T-helper 1 cell treated with Interleukin-12 subunit alpha and Interleukin-12 subunit beta and Interleukin-4 antibody, amounts not matched to agents 30 μg/mL and 1 μg/mL, for 36 hours (primary cell): Measurements from ENCODE around the gene NR4A1.
A peak's percentile ranks its signal among the peaks of the same experiment; 100 is the strongest.

Experiments used
- H3K27ac Mint-ChIP-seq: one replicate; pipeline ENCODE4 v1.8.0; 2021; ENCODE audit warnings: mild to moderate bottlenecking, mixed read lengths
- H3K27me3 Mint-ChIP-seq: one replicate; pipeline ENCODE4 v1.8.0; 2021; ENCODE audit warnings: low read depth, mixed read lengths
- H3K36me3 Mint-ChIP-seq: one replicate; pipeline ENCODE4 v1.8.0; 2021; ENCODE audit warnings: low read depth, mixed read lengths
- H3K4me1 Mint-ChIP-seq: one replicate; pipeline ENCODE4 v1.8.0; 2021; ENCODE audit warnings: low read depth, mixed read lengths
- H3K4me3 Mint-ChIP-seq: one replicate; pipeline ENCODE4 v1.8.0; 2021; ENCODE audit warnings: mild to moderate bottlenecking, moderate library complexity, mixed read lengths
- H3K9me3 Mint-ChIP-seq: one replicate; pipeline ENCODE4 v1.8.0; 2021; ENCODE audit warnings: mixed read lengths

Gene NR4A1

GRCh38 chr12:52027085-52027843 is 24.0 kb upstream of the NR4A1 start:
- Mint-ChIP-seq H3K9me3 (no peaks in the 10 kb centered on the region), H3K4me1 (peaks cover 26% of the 10 kb centered on the region), H3K4me3 (no peak overlapping the region), H3K27ac (no peak overlapping the region), H3K27me3 (peaks cover 5% of the 10 kb centered on the region), H3K36me3 (no peaks in the 10 kb centered on the region)

GRCh38 chr12:52029685-52030084 is 21.6 kb upstream of the NR4A1 start:
- no peaks in the 10 kb centered on the region for H3K9me3 Mint-ChIP-seq
- H3K36me3 Mint-ChIP-seq, result no peaks in the 10 kb centered on the region
- H3K4me1 Mint-ChIP-seq, result peaks cover 30% of the 10 kb centered on the region
- H3K4me3 Mint-ChIP-seq, result no peak overlapping the region
- H3K27me3 Mint-ChIP-seq, result peaks cover 18% of the 10 kb centered on the region
- no peak overlapping the region for H3K27ac Mint-ChIP-seq

- Mint-ChIP-seq H3K27me3 (peaks cover 36% of the 10 kb centered on the region), H3K4me3 (peak overlapping the region; percentile 65), H3K27ac (peak overlapping the region; percentile 62), H3K4me1 (peaks cover 21% of the 10 kb centered on the region), H3K9me3 (no peaks in the 10 kb centered on the region), H3K36me3 (no peaks in the 10 kb centered on the region)
Measured at GRCh38 chr12:52032446-52032803, 18.8 kb upstream of the NR4A1 start.

- Mint-ChIP-seq H3K9me3 (no peaks in the 10 kb centered on the region), H3K27me3 (peaks cover 36% of the 10 kb centered on the region), H3K4me1 (peaks cover 21% of the 10 kb centered on the region), H3K27ac (peak overlapping the region; percentile 62), H3K36me3 (no peaks in the 10 kb centered on the region), H3K4me3 (peak overlapping the region; percentile 66)
Measured at GRCh38 chr12:52032804-52033445, 18.3 kb upstream of the NR4A1 start.

GRCh38 chr12:52033446-52034140 is 17.6 kb upstream of the NR4A1 start:
- Mint-ChIP-seq H3K27me3 (peaks cover 41% of the 10 kb centered on the region), H3K9me3 (no peaks in the 10 kb centered on the region), H3K27ac (peak overlapping the region; percentile 38), H3K4me3 (peak overlapping the region; percentile 66), H3K36me3 (no peaks in the 10 kb centered on the region), H3K4me1 (peaks cover 25% of the 10 kb centered on the region)

GRCh38 chr12:52035190-52035589 is 16.1 kb upstream of the NR4A1 start:
- Mint-ChIP-seq H3K27ac (no peak overlapping the region), H3K4me1 (peaks cover 25% of the 10 kb centered on the region), H3K36me3 (no peaks in the 10 kb centered on the region), H3K9me3 (no peaks in the 10 kb centered on the region), H3K4me3 (no peak overlapping the region), H3K27me3 (peaks cover 49% of the 10 kb centered on the region)

GRCh38 chr12:52035926-52036325 is 15.3 kb upstream of the NR4A1 start:
- peaks cover 27% of the 10 kb centered on the region for H3K4me1 Mint-ChIP-seq
- peaks cover 49% of the 10 kb centered on the region for H3K27me3 Mint-ChIP-seq
- H3K4me3 Mint-ChIP-seq, result peak overlapping the region; percentile 42
- H3K36me3 Mint-ChIP-seq, result no peaks in the 10 kb centered on the region
- H3K27ac Mint-ChIP-seq, result no peak overlapping the region
- H3K9me3 Mint-ChIP-seq, result no peaks in the 10 kb centered on the region

GRCh38 chr12:52036587-52037171 is 14.6 kb upstream of the NR4A1 start:
- Mint-ChIP-seq H3K36me3 (no peaks in the 10 kb centered on the region), H3K27ac (no peak overlapping the region), H3K9me3 (no peaks in the 10 kb centered on the region), H3K4me1 (peaks cover 29% of the 10 kb centered on the region), H3K4me3 (peak overlapping the region; percentile 42), H3K27me3 (peaks cover 49% of the 10 kb centered on the region)

GRCh38 chr12:52037248-52037861 is 13.9 kb upstream of the NR4A1 start:
- Mint-ChIP-seq H3K36me3 (no peaks in the 10 kb centered on the region), H3K9me3 (no peaks in the 10 kb centered on the region), H3K4me3 (no peak overlapping the region), H3K27ac (no peak overlapping the region), H3K27me3 (peaks cover 47% of the 10 kb centered on the region), H3K4me1 (peaks cover 33% of the 10 kb centered on the region)

GRCh38 chr12:52038447-52038846 is 12.8 kb upstream of the NR4A1 start:
- Mint-ChIP-seq H3K4me3 (peak overlapping the region; percentile 63), H3K36me3 (no peaks in the 10 kb centered on the region), H3K4me1 (peaks cover 28% of the 10 kb centered on the region), H3K27ac (peak overlapping the region; percentile 27), H3K27me3 (peaks cover 42% of the 10 kb centered on the region), H3K9me3 (no peaks in the 10 kb centered on the region)

GRCh38 chr12:52041035-52041434 is 10.2 kb upstream of the NR4A1 start:
- Mint-ChIP-seq H3K27me3 (peaks cover 20% of the 10 kb centered on the region), H3K9me3 (no peaks in the 10 kb centered on the region), H3K4me3 (no peak overlapping the region), H3K36me3 (no peaks in the 10 kb centered on the region), H3K4me1 (peaks cover 23% of the 10 kb centered on the region), H3K27ac (no peak overlapping the region)

GRCh38 chr12:52041695-52042123 is 9.5 kb upstream of the NR4A1 start:
- Mint-ChIP-seq H3K36me3 (no peaks in the 10 kb centered on the region), H3K4me3 (no peak overlapping the region), H3K27me3 (peaks cover 13% of the 10 kb centered on the region), H3K9me3 (no peaks in the 10 kb centered on the region), H3K4me1 (peaks cover 26% of the 10 kb centered on the region), H3K27ac (no peak overlapping the region)

GRCh38 chr12:52042706-52043385 is 8.4 kb upstream of the NR4A1 start:
- H3K4me1 Mint-ChIP-seq, result peaks cover 26% of the 10 kb centered on the region
- H3K9me3 Mint-ChIP-seq, result no peaks in the 10 kb centered on the region
- peaks cover 13% of the 10 kb centered on the region for H3K27me3 Mint-ChIP-seq
- H3K27ac Mint-ChIP-seq, result no peak overlapping the region
- H3K36me3 Mint-ChIP-seq, result no peaks in the 10 kb centered on the region
- no peak overlapping the region for H3K4me3 Mint-ChIP-seq
